Panc1 (cell line): ENCODE data around the gene EXT2. TPM values are rescaled to one million over a fixed set of nuclear protein-coding genes. Genes with fewer than 3 reads are reported as not detected.

Experiments used
- ATAC-seq: fragments of 200-7000 bp; cut with Tn5 transposase; 2 replicates; pipeline ENCODE4 v1.9.1; 2020; ENCODE audit warnings: mild to moderate bottlenecking, moderate library complexity
- BruUV-seq: library from RNA; stranded (reverse); fragments of 400-500 nt; replicated peaks from 2 replicates; lab custom pipeline; 2021; lab: Mats Ljungman, UMichigan
- CTCF ChIA-PET: fragments of 300-600 bp; sonication (Branson Sonifier 250); formaldehyde crosslinking; loops from one replicate; lab custom pipeline; 2022; ENCODE audit warnings: antibody characterized with exemption; lab: Charles Lee
- POLR2A ChIA-PET: fragments of 300-600 bp; sonication (Branson Sonifier 250); formaldehyde crosslinking; loops from one replicate; lab custom pipeline; 2022; ENCODE audit warnings: antibody characterized with exemption; lab: Charles Lee
- DNase-seq: peaks from one replicate; pipeline ENCODE4 v3.0.0-alpha.2; 2010; ENCODE audit warnings: low read depth, low spot score
- H3K27ac ChIP-seq: 2 replicates; pipeline ENCODE4 v1.5.1; 2011; ENCODE audit warnings: mild to moderate bottlenecking, low read length, inconsistent platforms
- H3K27me3 ChIP-seq: fragments of 200-500 bp; sonication (Bioruptor generic); 2 replicates; pipeline ENCODE4 v1.6.0; 2014; ENCODE audit warnings: low read length, inconsistent platforms; ENCODE audit not compliant: control insufficient read depth, insufficient read depth
- H3K36me3 ChIP-seq: fragments of 200-500 bp; sonication (Bioruptor generic); 2 replicates; pipeline ENCODE4 v1.5.1; 2014; ENCODE audit warnings: inconsistent platforms, mild to moderate bottlenecking, low read length, moderate library complexity; ENCODE audit not compliant: control insufficient read depth, insufficient read depth
- H3K4me1 ChIP-seq: 2 replicates; pipeline ENCODE4 v1.5.1; 2011; ENCODE audit warnings: inconsistent platforms, mild to moderate bottlenecking, low read length, moderate library complexity; ENCODE audit not compliant: control insufficient read depth, insufficient read depth
- H3K4me3 ChIP-seq, 2 experiments: 2 replicates each; pipeline ENCODE4 v1.5.1; 2011 to 2012; ENCODE audit warnings: low read depth in 2 of 2, low read length in 2 of 2, mild to moderate bottlenecking in 2 of 2, inconsistent platforms in 1 of 2, moderate library complexity in 1 of 2
- H3K9me3 ChIP-seq: fragments of 200-500 bp; sonication (Bioruptor generic); 2 replicates; pipeline ENCODE4 v1.5.1; 2014; ENCODE audit warnings: low read depth, mild to moderate bottlenecking, inconsistent platforms, low read length, moderate library complexity; ENCODE audit not compliant: control insufficient read depth, insufficient read depth
- CTCF ChIP-seq: fragments of 450-650 bp; IDR thresholded peaks from 2 replicates; pipeline ENCODE4 v1.5.1; 2017; ENCODE audit warnings: mild to moderate bottlenecking
- POLR2AphosphoS5 ChIP-seq: IDR thresholded peaks from 2 replicates; pipeline ENCODE4 v1.6.1; 2012; ENCODE audit warnings: mild to moderate bottlenecking, low read depth, low read length, moderate library complexity
- REST ChIP-seq, 2 experiments: IDR thresholded peaks; 2 replicates each; pipeline ENCODE4 v1.6.1; 2011 to 2012; ENCODE audit warnings: low read depth in 2 of 2, control low read depth in 1 of 2, low read length in 1 of 2, mild to moderate bottlenecking in 1 of 2, moderate library complexity in 1 of 2; ENCODE audit not compliant: insufficient read depth in 1 of 2
- SIN3A ChIP-seq: IDR thresholded peaks from 2 replicates; pipeline ENCODE4 v1.6.1; 2012; ENCODE audit warnings: low read depth, mild to moderate bottlenecking, low read length, moderate library complexity, borderline replicate concordance; ENCODE audit not compliant: insufficient read depth
- TCF7L2 ChIP-seq: IDR thresholded peaks from 2 replicates; pipeline ENCODE4 v1.6.1; 2011; ENCODE audit warnings: mild to moderate bottlenecking, low read depth, low read length, inconsistent platforms
- in situ Hi-C: cut with HindIII; loops from 2 replicates; pipeline ENCODE4 v1.10.0; 2016; ENCODE audit warnings: low sequenced_read_pairs, low pct_unique_long_range_greater_than_20kb
- intact Hi-C: fragments of 100-400 bp; cut with micrococcal nuclease; formaldehyde crosslinking; loops from one replicate; pipeline ENCODE4 v1.10.0; 2022; ENCODE audit not compliant: unreplicated experiment
- total RNA-seq: library from RNA; stranded (reverse); gene quantifications from one replicate; pipeline ENCODE4 v1.2.1, GENCODE V29; 2021; ENCODE audit not compliant: unreplicated experiment

Gene EXT2
- total RNA-seq, 1 experiment from 2014 or later, result 57.5 TPM

GRCh38 chr11:44244639-44245310, 149.3 kb downstream of the EXT2 start:
- BruUV-seq, result no TSS peak
- in situ Hi-C loops, result no loop called here
- no peaks in the 10 kb centered on the region for H3K27me3 ChIP-seq
- no peaks in the 10 kb centered on the region for H3K9me3 ChIP-seq
- H3K4me1 ChIP-seq, result peaks cover 13% of the 10 kb centered on the region
- CTCF ChIA-PET, result no interaction called here
- no peak overlapping the region for H3K27ac ChIP-seq
- TF ChIP-seq TCF7L2 (no peak), REST (IDR thresholded peaks at IDR 0.05; ENCODE audit: insufficient read depth in 1 of 2, low read depth in 2 of 2, low read length in 1 of 2) (no peak), SIN3A (no peak), POLR2AphosphoS5 (no peak), CTCF (no peak)
- no peak overlapping the region for H3K4me3 ChIP-seq
- POLR2A ChIA-PET, result no interaction called here
- intact Hi-C loops, result no loop called here
- no peak for DNase-seq
- ATAC-seq, result no peak
- no peaks in the 10 kb centered on the region for H3K36me3 ChIP-seq

GRCh38 chr11:44246726-44247125, 151.2 kb downstream of the EXT2 start:
- TF ChIP-seq SIN3A, result no peak
- TF ChIP-seq REST (IDR thresholded peaks at IDR 0.05; ENCODE audit: insufficient read depth in 1 of 2, low read depth in 2 of 2, low read length in 1 of 2), result no peak
- TF ChIP-seq CTCF, result no peak
- TF ChIP-seq TCF7L2, result no peak
- no peak for TF ChIP-seq POLR2AphosphoS5
- ChIA-PET CTCF (no interaction called here), POLR2A (no interaction called here)
- Histone ChIP-seq H3K4me1 (peaks cover 13% of the 10 kb centered on the region), H3K27me3 (no peaks in the 10 kb centered on the region), H3K9me3 (no peaks in the 10 kb centered on the region), H3K36me3 (no peaks in the 10 kb centered on the region), H3K4me3 (no peak overlapping the region), H3K27ac (no peak overlapping the region)
- intact Hi-C loops (no loop called here), in situ Hi-C loops (no loop called here)
- DNase-seq (no peak), ATAC-seq (no peak)
- BruUV-seq, result no TSS peak
